ENCODE data around the gene SHF.

SHF gene

DNA sequence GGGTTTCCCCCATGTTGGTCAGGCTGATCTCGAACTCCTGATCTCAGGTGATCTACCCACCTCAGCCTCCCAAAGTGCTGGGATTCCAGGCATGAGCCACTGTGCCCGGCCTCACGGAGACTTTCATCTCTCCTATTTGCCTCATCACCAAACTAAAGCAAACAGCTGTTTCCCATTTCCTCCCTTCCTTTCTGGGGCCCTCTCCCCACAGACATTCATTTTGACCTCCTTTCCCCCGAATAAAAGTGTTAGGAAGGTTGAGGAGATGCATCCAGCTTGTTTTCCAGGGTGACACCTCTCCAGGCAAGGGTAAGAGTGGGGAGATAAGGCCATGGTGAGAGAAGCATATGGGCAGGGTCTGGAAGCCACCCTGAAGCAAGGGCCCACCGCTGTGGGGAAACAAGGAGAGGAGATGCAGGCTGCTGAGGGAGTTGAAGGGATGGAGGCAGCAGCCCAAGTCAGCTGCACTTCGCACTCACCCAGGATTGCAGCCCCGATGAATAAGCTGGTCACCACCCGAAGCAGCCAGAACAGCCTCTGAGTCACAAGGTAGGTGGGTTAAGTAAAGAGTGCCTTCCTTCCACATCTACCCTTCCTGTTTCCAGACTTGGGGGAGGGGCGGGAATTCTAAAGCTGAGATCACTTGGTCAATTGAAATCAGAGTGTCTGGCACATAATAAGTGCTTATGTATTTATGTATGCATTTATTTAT lies 65.9 kb downstream of the SHF start:
- peak; percentile 91 for DNase-seq

DNA sequence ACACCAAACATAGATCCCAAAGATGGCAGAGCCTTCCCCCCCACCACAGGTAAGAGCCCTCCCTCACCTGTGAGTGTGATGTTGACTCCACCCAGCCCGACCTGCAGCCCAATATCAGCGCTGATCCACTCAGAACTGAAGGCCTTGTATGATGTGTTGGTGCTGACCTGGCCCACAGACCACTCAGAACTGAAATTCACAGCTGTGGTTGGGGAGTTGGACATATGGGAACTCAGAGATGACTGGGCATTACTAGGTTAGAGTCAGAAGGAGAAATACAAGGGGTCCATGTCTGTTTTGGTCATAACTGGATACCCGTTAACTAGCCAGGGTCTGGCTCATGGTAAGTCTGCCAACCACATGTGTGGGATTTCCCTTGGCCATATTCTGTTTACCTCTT lies 66.7 kb downstream of the SHF start:
- no peak for DNase-seq

DNA sequence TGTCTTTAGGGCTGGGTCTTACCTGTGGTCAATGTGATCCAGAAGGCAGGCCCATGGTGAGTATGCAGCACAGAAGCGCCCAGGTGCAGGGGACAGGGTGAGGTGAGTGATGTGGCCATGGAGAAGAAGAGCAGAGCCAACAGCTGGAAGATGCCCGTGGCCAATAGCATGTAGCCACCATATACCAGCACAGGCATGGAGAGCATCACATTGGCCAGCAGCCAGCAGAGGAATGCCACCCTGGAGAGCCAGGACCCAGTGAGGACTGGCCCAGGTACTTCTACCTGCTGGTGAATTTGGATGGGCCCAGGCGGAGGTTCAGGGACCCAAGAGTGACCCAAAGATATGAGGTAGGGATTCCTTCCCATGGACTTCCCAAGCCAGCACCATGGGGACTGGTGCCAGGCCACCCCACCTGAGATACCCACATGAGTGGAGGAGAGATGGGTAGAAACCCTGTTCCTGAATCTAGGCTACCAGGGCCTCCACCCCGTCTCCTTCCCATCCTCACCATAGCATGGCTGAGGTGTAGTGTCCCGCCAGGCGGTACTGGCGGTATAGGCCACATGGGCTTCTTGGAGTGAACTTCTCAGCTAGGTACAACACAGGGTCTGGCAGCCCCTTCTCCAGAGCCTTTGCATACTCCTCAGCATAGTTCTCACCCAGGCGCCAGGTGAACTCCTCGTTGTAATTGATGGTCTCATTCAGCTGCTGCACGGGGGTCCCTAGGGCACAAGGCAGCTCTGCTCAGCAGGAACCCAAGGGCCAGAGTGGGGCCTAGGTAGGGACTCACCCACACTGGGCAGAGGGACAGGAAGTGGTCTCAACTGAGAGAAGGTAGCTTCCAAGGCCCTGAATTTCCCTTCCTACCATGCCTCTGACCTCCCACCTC lies 67.4 kb downstream of the SHF start:
- no peak for DNase-seq

DNA sequence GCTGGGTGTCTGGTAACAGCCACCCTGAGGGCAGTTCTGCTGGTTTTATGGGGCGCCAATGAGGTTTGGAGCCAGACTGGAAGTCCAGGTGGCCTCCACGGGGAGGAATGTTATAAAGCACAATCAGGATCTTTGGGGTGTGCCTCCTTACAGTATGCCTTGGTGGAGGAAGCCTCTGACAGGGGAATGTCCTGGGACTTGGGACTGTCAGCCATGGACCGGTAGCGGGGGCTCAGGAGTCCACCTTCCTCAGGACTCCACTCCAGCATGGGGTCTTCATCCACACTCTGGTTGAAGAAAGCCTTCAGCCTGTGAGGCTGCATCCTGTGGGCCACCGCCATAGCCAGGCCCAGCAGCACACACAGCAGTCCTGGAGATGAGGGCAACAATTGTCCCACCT lies 68.8 kb downstream of the SHF start:
- no peak for DNase-seq

DNA sequence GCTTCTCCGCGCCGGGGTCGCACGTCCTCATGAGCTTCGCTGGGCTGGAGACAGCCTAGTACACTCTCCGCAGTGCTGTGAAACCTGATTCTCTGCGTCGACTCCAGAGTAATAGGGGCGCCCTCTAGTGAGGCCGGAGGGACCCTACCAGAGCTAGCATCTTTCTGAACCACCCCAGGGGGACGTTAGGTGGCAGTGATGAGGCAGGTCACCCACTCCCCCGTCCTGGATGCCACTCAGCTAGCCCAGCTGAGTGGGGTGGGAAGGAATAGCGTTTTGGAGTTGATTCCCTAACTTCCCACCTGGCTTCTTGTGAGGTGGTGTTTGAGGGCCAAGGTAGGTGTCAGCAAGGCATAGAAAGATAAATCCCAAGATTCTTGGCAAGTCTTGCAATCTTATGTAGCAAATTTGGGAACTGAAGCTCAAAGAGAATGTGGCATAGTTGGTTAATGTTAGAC lies 69.6 kb downstream of the SHF start:
- peak; percentile 95 for DNase-seq

DNA sequence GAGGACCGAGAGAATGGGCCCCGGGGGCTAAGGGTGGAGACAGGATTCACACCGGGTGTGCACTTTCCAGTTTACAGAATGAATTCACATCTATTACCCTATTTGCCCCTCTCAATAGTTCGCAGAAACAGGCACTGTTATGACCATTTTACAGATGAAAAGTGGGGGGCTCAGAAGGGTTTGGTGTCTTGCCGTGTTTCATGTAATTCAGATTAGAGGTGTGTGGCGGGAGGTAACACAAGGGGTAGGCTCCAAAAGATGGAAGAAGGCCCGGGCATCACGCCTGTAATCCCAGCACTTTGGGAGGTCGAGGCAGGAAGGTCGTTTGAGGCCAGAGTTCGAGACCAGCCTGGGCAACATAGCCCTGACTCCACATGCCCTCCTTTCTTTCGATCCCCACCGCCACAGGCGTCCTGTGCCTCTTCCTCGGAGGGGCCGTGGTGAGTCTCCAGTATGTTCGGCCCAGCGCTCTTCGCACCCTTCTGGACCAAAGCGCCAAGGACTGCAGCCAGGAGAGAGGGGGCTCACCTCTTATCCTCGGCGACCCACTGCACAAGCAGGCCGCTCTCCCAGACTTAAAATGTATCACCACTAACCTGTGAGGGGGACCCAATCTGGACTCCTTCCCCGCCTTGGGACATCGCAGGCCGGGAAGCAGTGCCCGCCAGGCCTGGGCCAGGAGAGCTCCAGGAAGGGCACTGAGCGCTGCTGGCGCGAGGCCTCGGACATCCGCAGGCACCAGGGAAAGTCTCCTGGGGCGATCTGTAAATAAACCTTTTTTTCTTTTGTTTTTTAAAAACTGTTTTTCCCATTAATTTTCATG lies 70.2 kb downstream of the SHF start:
- DNase-seq, result no peak

Data from islet precursor cell (in vitro differentiated cells).